Stimulated activated CD4-positive, alpha-beta T cell treated with anti-CD3 and anti-CD28 coated beads, TNF-alpha, amount 100 ng/mL, for 4 hours (primary cell): ENCODE measurements around the gene RCL1.
"Not testable (repeated sequence)": the region's sequence is repeated elsewhere in the genome, so short reads cannot be mapped to it uniquely, and the experiment has no call there.

Experiments
- DNase-seq, 3 experiments: peaks; one replicate each; pipeline ENCODE4 v3.0.0-alpha.2; 2020; ENCODE audit warnings: low read depth in 3 of 3

The RCL1 gene

DNA sequence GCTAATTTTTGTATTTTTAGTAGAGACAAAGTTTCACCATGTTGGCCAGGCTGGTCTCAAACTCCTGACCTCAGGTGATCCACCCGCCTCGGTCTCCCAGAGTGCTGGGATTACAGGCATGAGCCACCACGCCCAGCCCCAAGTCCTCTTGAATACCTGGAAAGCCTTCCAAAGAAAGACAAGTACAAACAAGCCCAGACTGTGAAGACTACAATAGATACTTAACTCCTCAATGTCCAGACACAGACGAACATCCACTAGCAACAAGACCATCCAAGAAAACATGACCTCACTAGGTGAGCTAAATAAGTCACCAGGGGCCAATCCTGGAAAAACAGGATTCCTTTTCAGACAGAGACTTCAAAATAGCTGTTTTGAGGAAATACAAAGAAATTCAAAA is 9.6 kb upstream of the RCL1 start:
- not testable (repeated sequence) for DNase-seq

DNA sequence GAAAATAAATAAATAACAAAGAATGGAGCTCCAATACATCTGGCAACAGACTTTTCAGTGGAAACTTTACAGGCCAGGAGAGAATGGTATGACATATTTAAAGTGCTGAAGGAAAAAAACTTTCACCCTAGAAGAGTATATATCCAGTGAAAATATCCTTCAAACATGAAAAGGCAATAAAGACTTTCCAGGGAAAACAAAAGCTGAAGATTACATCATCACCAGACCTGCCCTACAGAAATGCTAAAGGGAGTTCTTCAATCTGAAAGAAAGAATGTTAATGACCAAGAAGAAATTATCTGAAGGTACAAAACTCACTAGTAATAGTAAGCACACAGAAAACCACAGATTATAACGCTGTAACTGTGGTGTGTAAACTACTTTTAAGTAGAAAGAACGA is 8.3 kb upstream of the RCL1 start:
- no peak for DNase-seq

DNA sequence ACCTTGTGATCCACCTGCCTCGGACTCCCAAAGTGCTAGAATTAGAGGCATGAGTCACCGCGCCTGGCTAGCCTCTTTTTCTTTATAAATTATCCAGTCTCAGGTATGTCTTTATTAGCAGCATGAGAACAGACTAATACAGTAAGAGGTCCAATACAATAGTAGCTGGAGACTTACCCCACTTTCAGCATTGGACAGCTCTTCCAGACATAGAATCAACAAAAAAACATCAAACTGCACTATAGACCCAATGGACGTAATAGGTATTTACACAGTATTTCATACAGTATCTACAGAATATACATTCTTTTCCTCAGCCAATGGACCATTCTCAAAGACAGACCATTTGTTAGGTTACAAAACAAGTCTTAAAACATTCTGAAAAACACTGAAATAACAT is 6.1 kb upstream of the RCL1 start:
- DNase-seq, result no peak

DNA sequence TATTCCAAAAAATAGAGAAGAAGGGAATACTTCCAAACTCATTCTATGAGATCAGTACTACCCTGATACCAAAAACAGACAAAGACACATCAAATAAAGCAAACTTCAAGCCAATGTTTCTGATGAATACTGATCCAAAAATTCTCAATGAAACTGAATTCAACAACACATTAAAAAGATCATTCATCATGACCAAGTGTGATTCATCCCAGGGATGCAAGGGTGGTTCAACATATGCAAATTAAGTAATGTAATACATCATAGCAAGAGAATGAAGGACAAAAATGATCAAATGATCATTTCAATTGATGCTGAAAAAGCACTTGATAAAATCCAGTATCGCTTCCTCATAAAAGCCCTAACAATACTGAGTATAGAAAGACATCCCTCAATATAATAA is 4.9 kb upstream of the RCL1 start:
- DNase-seq, result no peak

DNA sequence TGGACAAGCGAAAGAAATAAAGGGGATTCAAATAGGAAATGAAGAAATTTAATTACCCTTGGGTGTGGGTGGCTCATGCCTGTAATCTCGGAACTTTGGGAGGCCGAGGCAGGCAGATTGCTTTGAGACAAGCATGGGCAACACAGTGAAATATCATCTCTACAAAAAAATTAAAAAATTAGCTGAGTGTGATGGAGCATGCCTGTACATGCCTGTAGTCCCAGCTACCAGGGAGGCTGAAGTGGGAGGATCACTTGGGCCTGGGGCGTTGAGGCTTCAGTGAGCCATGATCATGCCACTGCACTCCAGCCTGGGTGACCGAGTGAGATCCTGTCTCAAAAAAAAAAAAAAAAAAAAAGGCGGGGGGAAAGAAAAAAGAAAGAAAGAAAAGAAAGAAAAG is 4.0 kb upstream of the RCL1 start:
- no peak for DNase-seq

DNA sequence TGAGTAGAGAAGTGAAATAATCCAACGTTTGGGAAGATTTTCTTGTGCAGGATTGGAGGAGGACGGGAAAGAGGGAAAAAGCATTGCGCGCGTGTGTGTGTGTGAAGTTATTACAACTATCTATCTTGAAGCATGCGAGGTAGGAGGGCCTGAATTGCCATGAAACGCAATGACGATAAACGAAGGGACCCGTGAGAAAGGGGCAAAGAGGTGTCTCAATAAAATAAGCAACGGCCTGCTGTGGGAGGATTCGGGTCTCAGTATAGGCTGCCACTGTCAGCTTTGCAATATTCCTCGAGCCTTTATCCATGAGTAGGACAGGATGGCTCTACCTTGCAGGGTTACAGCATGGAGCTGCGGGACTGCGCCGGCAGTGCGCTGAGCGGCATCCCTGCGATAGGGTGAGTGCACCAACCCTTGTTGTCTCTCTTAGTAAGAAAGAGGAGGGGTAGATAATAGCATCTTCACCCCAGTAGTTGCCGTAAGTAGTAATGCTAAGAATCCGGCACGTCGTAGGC is 631 bp upstream of the RCL1 start:
- no peak for DNase-seq

DNA sequence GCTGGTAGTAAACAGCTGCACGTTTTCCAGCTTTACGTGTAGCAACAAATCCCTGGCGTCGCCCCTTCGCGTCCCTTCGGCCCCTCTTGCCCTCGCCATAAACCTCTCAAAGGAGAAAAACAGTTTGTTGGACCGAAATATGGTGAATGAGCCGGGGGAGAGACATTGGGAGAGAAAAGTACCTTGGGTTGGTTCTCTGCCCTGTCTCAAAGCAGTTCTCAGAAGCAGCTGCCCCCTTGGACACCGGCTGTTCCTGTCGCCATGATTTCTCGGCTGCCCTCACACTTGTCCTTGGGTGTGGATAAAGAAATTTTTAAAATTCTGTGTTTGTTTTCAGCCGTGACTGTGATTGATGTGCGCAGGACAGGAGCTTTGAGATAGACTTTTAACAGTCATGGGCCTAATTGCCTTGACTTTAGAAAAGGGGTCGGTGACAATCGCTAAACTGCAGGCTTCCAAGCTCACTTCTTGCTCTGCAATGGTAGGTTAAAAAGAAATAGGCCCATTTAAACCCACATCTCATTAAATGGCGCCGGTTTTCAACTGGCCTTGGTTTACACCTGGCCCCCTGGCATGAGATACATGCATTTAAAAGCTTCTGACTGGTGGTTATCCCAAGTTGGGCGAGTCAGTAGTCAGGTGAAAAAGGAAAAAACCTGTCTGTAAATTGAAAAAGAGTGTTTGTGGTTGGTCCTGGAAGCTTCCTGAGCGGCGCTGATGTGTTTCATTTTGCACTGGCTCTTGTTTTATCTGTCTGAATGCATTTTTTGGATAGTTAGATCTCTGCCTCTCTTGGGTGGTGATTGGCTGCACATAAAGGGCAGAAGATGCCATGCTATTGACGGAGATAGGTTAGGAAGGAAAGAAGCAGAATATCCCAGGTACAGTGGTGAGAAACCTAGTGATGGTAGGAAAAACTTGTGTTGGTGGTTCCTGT is 983 bp downstream of the RCL1 start:
- DNase-seq, result no peak

DNA sequence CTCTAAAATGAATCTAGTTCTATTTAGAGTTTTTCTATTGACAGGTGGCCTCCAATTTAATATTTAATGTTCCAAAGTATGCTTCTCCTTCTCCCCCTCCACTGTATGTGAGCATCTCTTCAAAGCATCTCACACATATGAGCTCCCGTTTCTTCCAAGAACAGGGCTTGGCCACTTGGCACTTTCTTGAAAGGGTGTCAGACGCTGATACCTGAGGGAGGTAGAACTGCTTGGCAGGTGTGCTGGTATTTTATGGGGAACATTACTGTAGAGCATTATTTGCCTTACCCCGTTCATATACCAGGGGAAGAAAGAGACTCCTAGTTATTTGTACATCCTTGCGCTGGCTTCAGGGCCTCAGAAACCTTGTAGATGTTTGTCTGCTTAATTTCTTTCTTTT is 1.9 kb downstream of the RCL1 start:
- no peak for DNase-seq

DNA sequence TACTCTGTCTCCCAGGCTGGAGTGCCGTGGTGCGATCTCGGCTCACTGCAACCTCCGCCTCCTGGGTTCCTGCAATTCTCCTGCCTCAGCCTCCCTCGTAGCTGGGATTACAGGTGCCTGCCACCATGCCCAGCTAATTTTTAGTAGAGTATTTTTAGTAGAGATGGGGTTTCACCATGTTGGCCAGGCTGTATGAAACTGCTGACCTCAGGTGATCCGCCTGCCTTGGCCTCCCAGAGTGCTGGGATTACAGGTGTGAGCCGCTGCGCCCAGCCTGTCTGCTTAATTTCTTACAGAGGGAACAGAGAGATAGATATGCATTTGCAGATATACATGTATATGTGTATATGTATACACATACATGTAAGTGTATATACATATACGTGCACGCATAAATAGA is 2.4 kb downstream of the RCL1 start:
- DNase-seq, result not testable (repeated sequence)

DNA sequence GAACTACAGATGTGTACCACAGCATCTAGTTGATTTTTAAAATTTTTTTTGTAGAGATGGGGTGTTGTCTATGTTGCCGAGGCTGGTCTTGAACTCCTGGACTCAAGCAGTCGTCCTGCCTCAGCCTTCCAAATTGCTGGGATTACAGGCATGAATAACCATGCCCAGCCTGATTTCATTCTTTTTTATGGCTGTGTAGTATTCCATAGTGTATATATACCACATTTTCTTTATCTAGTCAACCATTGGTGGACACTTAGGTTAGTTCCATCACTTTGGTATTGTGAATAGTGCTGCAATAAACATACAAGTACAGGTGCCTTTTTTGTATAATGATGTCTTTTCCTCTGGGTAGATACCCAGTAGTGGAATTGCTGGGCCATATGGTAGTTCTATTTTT is 3.8 kb downstream of the RCL1 start:
- no peak for DNase-seq

DNA sequence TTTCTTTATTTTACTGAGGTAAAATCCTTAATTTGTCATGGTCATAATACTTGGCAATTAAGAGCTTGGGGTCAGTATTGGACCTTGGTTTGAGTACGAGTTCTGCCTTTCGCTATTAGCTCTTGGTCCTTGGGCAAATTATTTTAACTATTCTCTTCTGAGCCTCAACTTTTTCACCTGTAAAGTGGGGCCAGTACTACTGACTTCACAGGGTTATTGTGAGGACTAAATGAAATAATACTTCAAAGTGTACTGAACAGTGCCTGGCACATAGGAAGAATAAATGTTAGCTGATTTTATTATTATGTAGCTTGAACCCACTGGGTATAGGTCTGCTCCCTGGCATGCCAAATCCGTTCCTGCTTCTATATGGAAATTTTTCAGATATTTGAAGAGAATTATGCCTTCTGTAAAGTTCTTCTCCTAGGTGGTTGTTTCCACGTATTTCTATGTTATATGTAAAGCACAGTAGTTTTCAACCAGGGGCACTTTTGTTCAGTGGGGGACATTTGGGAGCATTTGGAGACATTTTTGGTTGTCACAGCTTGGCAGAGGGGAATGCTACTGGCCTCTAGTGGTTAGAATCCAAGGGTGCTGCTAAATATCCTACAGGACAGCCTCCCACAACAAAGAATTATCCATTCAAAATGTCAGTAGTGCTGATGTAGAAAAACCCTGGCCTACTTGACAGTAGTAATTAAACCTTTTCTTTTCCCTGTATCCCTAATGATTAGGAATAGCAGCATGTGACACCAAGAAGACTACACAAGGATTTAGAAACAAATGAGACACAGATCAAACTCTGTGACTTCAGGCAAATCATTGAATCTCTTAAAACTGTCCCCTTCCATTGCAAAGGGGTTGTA is 4.5 kb downstream of the RCL1 start:
- no peak for DNase-seq

DNA sequence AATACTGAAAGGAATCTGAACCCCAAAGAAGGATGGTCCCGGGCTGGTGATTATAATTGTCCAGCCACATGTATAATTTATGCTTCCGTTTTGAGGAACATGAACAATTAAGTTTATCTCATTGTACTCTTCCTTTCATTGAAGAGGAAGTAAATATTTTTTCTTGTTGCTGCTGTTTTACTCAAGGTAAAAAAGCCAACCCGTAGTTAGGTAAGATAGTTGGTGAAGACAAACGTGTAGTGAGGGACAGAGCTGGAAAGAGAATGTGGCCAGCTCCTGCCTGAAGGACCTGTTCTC is 5.1 kb downstream of the RCL1 start:
- no peak for DNase-seq

DNA sequence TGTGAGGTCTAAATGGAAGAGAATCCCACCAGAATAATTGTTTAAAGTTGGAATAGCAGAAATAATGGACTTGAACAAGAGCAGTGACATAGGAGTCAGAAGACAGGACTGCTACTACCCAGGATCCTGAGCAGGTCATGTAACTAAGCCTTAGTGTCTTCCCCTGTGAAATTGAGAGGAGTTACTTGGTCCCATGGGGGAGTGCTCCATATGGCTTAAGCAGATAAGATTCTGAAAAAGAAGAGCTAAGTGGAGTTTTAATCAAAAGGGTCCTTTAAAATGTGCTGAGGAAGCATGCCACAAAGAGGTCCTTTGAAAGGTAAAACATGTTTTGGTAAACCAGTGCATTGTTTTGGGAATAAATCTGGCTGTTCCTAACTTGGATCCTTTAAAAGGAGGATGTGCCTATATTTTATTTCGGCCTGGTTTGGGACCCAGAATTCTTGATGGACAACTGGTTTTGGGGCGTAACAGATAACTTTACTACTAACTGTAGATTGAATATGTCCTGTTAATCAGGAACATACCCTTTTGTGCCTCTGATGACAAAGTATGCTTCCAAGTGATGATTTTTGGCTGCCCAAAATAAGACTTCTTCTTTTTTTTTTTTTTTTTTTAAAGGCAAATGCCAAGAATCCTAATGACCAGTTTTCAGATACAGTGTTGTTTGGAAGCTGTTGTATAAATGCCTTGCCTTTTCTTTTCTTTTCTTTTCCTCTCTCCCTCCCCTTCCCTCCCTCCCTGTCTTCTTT is 5.7 kb downstream of the RCL1 start:
- no peak for DNase-seq

DNA sequence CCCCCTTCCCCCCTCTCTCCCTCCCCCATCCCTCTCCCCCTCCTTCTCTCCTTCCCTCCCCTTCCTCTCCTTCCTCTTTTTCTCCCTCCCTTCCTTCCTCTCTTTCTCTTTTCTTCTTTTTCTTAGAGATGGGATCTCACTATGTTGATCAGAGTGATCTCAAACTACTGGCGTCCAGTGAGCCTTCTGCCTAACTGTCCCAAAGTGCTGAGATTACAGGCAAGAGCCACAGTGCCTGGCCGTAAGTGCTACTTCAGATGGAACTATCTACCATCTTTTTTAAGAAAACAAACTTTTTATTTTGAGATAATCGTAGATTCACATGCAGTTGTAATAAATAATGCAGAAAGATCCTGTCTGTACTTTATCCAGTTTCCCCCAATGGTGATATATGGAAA is 6.3 kb downstream of the RCL1 start:
- no peak for DNase-seq

DNA sequence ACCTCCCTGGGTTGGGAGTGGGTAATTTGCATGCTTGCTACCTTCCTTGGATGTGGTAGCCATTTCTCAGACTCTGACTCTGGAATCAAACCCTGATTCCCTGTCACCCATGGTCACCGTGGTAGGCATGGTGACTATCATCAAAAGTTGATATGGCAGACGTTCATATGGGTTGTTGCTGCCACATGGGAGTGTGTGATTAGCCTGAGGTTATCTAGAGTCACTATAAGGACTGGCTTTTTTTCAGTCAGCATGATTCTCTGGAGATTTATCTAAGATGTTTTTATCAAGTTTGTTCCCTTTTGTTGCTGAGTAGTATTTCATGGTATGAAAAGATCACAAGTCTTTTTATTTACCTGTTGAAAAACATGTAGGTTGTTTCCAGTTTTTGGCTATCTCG is 7.0 kb downstream of the RCL1 start:
- DNase-seq, result no peak

DNA sequence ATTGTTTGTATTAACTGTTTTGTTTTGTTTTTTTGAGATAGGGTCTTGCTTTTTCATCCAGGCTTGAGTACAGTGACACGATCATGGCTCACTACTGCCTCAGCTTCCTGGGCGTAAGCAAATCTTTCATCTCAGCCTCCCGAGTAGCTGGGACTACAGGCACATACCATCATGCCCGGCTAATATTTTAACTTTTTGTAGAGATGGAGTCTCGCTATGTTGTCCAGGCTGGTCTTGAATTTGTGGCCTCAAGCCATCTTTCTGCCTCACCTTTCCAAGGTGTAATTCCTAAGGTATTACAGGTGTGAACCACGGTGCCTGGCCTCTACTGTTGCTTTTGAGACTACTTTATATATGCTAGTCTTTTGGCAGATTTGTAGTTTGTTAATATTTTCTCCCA is 8.4 kb downstream of the RCL1 start:
- DNase-seq, result no peak

DNA sequence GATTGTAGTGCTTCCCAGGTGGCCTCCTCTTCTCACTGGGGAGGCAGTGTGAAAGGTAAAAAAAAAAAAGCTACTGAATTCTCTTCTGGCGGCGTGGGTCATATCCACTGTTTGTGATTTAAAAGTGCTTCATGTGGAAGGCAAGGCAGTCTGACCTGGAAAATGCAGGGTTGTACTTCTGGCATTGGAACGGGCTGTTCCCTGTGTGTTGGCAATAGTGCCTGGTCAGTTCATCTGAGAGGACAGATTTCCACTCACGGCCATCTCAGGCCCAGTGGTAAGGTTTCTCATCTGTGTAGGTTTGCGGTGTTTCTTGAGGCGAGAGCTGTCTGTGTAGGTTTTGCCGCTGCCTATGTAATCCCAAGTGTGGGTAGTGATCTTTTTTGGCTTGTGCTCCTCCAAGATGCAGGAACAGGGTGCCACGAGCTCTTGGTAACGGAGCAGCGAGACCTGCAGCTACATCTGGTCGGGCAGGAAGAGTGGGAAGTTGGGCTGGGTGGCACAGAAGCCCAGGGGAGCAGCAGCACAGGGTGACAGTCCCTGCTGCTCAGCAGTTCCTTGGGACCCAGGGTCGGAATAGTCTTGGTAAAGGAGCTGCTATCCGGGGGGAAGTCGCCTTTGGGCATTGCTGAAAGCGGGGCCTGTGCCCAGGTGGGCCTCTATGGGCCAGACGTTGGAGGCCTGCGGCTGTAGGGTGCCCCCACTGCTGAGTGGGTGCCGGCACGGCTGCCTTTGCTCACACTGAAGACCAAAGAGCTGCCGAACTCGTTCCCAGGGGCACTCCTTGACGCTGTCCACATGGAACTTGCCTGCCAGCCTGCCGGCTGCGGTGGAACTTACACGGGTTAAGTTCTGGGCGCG is 11.2 kb downstream of the RCL1 start:
- DNase-seq, result no peak

DNA sequence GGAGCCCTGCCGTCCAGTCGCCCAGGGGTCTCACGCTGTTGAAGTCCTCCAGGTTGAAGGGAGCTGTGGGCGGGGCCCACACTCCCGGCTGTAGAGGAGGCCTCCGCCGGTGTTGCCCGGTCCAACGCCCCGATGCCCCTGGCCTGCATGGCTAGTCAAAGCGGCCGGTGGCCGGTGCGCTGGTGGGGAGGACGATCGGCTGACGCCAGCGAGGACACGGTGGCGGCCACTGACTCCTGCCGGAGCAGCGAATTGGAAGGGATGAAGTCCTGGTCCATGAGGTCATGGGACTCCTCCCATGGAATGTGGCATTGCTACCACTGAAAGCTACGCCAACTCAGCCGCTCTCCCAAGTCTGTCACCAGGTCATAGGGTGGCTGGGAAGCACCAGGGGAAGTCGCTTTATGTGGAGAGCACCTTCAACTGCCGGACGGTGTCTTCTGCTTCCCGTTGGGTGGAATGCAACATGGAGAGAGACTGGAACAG is 11.8 kb downstream of the RCL1 start:
- no peak for DNase-seq

DNA sequence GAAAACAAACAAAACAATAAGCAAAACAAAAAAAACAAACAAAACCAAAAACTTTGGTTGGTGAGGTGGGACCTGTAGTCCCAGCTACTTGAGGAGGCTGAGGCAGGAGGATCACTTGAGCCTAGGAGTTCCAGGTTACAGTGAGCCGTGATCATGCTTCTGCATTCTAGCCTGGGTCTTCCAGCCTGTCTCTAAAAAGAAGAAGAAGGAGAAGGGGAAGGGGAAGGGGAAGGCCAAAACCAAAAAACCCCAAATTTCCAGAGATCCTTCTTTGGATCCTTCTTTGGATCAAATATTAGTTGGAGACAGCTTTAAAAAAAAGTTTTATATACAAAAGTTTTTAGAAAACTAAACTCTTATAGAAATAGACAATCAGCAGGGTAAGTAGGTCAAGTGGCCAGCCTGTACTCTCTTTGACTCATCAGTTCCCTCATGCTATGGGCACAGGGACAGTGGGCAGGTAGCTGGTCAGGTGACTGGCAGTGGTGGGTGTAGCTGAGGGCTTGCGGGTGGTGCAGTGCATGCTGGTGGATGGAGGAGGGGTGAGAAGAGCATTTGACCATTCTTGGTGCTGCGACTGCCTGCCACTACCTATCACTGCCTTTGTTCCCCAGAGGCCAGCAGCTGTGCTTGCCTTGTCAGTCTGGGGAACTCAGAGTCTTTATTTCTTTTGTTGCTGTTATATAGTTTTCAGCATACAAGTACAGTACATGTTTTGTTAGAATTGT is 12.6 kb downstream of the RCL1 start:
- no peak for DNase-seq

DNA sequence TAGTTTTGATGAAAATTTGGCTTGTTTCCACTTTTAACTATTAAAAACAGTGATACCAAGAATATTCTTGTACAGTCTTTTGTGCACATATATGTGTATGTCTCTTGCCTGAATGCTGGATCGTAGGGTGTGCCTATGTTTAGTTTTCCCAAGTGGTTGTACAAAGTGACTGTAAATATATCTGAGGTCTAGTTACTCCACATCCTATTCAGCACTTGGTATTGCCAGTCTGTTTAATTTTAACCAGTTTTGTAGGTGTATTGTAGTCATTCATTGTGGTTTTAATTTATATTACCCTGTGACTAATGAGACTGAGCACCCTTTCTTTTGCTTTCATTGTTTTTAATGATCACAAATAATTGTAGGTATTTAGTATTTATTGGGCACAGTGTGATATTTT is 17.8 kb downstream of the RCL1 start:
- no peak for DNase-seq
